ENCODE data around the gene LSAMP.

Gene LSAMP

DNA sequence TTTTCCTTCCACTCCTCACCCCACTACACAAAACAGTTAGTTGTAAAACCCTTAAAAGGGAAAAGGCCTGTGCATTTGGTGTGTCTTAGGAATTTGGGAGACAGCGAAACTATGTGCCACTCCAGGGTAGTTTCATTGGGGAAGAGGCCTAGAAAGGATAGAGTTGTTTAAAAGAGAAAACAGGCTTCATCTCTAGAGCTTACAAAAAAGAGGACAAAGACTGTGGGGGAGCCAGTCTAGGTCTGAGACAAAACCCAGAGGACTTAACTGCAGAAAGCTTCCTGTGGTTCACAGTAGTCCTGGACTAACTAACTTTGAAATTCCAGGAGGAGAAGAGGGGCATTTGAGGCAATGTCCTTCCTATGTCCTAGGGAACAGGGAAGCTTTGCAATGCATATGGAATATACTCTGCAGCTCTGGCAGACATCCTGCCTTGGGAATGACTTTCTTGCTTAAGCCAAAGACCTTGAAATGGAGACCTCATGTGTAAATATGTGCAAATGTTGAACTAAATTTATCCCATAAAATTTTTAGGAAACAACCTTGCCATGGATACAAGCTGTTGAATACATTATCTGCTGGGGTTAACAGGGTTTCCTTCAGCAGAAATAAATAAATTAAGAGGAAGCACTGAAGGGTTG is 159.4 kb downstream of the LSAMP start:
- no peak for DNase-seq

DNA sequence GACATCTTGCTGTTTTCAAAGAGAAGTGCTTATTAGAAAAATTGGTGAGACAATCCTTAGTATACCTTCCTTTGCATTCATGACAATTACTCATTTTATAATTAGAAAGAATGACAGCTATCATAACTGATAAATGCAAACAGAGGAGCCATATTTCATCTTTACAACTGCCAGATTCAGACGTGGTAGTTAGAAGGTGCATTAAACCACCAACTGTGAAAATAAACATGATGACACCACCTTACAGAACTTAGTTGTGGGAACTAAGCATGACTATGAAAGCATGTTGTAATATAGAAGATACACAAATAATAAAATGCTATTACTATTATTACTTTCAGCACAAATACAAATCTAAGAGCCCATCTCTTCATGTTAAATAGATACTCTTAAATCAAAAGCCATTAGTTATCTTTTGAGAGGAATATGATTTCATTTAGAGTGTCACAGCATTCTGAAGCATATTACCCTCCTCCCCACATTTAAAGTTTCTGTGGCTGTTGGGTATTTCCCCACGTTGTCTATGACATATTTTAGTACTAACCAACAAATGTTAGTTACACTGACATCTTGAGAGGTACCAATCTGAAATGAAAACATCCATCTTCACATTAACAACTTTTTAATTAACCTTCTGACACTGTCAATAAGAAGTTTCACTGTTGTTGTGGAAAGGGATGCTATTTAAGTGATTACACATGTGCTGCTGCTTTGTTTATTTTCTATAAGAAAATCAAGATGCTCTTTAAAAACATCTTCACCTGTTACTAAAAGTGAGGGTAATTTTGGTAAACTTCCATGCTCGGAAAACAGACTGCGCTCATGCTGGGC is 163.8 kb downstream of the LSAMP start:
- DNase-seq: peak; percentile 73

DNA sequence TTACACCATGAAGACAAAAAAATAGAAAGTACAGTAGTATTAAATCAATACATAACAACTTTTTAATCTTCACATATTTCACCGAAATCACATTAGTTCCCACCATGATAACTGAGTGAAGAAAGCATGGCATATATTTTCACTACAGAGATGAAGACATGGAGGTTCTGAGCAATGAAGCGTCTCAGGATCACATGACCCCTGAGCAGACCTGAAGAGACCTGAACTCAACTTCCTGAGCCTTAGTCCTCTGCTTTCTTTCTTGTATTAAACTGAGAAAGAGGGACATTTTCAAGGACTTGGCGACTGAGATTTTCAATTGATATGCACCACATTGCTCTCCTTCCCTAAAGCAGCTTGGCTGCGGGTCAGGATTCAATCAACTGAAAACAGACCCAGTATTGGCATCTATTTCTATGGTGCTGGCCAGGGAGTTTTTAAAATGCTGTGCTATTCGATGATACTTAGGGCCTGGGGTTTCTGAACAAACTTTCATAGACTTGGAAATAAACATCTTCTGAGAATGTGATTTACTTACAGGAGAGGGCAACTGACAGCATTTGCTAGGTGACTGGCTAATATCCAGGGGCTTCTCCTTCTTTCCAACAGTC is 165.1 kb downstream of the LSAMP start:
- no peak for DNase-seq

DNA sequence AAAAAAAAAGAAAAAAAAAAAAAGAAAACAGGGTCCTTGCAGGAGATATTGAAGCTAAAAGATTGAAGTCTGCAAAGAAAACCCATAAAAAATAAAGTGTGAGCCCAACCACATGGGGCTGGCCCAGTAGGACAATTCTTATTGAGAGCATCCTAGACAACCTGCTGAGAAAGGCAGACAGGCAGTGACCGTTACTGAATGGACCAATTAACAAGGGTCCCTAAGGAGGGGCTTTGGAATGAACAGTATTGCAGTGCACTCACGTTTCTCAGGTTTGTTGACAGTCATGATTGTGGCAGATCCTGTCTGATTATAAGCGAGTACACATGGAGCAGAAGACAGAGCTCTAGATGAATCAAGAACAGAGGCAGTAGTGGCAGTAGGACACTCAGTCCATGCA is 168.6 kb downstream of the LSAMP start:
- DNase-seq: peak; percentile 94

DNA sequence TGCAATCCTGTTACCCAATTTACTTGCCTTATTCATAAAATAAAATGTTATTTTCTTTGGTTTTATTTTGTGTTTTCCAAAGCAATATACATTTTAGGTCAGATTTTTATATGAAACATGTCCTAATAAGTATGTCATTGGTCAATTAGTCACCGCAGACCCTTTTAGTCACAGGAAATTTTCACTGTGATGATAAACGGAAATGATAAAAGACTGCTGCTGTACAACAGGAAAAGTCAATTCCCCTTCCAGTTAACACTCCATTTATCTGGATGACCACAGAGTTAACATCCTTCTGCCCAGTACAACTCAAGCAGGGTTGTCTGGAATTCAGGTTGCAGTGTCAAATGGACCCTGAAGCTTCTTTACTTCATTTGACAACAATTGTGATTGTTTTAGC is 175.2 kb downstream of the LSAMP start:
- DNase-seq: peak; percentile 53

DNA sequence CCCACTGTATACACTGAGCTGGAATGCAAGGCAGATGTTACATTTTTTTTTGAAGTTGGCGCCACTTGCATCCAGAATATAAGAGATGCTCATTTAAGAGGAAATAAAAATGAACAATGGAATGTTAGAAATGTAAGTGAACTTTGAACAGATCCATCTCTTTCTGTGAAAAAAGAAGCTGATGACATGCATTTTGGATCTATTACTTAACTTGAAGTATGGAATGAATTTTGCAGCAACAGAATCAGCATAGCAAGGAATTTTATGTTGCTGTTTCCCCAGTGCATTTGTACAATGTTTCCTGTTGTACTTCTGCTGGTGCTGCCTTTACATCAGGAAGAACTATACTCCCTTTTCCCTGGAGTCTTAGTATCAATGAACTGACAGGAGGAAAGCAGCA is 178.2 kb downstream of the LSAMP start:
- no peak for DNase-seq

DNA sequence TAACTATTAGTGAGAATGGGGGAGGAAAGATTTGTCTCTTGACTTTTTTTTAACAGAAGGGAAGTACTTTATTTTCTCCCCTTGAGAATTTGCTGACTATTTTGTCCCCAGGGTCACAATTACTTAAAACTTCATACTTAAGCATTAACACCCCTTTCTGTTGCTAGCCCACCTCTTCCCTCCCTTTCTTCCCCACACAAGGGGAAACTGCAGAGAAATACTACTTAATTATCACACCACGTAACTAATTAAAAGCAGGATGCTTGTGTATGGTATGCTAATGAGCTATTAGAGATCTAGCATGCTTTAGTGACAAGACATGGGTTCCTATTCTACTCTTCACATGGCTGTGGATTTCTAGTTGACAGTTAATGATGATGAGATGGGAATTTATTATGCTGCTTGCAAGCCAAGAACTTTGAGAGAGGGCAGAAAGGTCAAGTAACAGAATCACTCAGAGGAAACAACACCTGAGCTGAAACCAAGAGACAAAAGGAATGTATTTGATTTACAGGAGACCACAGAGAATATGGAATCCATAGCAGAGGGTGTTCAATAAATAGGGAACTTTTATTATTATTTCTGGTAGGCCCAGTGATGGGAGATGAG is 179.2 kb downstream of the LSAMP start:
- DNase-seq: peak; percentile 66

DNA sequence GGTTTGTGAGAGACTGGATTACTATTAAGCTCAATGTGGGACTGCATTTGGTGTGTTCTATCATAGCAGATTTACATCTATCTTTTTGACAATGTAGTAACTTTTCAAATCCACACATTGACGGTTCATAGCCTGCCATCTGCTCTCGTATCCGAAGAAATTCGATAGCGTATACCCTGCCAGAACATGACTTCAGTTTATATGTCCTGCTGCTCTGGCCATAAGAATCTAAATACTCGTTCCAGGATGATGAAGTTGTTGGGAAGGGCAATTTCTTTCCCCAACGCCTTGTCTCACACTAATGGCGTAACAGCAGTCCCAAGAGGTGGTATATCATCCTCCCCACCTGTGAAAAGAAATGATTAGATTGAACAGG is 180.0 kb downstream of the LSAMP start:
- peak; percentile 86 for DNase-seq

DNA sequence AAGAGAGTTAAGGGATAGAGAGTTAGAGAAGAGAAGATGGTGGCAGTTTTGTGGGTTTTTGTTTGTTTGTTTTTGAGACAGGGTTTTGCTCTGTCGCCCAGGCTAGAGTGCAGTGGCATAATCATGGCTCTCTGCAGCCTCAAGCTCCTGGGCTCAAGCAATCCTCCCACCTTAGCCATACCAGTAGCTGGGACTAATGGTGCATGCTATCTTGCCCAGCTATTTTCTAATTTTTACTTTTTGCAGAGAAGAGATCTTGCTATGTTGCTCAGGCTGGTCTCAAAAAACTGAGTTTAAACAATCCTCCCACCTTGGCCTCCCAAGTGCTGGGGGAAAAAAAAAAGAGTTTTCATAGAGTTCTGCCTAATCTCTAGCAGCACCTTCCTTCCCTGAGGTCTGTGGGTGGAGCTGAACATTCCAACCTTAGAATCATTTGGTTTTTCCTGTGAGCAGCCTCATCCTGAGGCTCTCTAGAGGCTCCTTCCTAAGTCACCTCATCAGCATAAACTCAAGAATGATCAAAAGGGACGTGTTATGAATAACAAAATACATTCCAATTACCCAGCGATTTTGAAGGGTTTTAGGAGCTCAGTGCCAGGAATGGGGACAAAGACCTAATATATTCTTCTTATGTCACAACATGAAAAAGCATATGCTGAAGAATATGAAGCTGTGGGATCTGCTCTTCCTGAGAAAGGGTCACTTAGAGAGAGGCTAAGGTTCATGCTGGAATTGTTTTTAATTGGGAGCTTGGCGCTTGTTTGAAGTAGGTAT is 180.6 kb downstream of the LSAMP start:
- DNase-seq: no peak

DNA sequence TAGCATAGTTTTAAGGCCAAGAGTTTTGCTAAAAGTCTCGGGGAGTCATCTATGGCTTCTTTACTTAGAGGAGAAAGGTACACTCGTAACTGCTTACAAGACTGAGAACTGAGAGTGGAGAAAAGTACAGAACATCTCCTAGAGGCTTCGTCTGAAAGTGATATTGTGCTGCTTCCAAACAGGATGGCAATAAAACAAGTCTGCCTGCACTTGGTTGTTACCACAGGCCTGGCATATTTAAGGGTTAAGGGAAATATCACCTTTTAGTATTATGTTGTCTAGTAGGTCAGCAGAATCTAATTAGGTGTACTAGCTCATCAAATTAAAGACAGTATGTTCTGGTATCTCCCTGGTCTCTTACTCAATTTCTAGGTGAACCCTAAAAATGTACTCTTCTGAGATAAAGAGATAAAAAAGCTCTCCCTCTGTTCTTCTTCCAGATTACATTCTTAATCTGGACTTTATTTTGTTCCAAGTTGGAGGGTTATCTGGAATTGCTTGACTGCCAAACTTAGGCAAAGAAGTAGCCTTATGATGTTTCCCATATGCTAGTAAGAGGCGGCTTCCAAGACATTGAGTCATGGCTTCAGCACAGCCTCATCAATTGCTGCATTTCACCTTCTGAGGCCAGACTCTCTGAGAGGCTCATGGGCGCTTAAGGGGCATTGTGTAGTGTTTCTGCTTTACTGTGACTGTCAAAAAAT is 181.3 kb downstream of the LSAMP start:
- no peak for DNase-seq

DNA sequence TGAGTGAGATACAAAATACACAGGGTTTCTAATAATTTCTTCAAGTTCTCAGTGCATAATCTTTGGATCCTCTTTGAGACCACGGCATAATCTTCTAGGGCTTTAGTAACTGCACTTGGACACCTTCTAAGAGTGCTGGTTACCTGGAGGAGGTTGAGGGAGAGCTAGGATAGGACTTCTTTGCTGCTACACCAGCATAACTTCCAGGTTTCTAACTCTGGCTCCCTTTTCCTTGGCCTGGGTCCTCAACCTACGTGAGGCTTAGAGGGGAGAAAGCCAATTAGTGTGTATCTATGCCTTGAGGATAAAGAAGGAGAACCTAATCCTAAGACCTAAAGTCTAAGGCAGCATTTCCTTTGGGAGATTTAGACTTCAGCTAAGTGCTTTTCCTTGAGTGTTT is 184.8 kb downstream of the LSAMP start:
- DNase-seq: no peak

DNA sequence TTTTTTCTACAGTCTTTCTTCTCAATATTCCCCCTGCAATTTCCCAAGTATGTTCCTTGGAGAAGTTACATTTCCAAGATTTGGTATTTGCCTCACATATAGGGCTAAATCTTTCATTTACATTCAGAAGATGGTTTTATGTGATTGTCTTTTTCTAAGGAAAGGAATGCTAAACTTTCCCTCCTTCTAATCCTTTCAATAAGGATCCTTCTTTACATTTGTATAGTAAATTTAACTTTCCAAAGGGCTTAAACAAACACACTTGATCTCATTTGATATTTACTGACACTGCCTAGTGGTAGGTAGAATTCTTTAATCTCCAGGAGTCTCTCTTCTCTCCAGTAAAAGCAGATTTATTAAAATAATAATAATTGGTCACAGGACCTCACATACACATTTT is 185.3 kb downstream of the LSAMP start:
- DNase-seq: no peak

DNA sequence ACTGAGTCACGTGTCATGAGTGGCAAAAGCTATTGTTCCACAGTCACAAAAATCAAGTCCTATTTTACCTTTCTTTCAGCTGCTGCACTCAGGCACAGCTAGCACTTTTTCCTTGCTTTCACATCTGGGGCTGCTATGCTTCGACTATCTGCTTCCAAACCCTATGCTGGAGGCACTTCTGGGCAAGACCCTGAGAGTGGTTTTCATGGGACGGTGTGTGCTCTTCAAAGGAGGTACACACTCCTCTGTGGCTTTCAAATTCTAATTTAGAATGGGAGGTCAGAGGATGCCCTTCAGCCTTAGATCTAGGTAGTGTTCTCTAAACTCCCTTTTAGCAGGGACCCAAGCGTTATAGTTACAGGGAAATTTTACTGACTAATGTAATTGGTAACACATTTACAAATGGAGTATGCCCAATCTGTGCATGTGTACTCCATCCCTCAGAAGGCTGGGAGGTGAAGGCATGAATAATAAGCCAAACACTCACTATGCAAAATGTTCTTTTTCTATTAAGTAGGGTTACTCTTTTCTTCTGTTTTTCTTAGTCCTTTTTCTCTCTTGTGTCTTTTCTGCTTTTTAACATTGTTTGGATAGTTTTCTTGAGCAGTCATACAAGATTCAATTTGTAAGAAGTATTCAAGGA is 188.3 kb downstream of the LSAMP start:
- peak; percentile 29 for DNase-seq

DNA sequence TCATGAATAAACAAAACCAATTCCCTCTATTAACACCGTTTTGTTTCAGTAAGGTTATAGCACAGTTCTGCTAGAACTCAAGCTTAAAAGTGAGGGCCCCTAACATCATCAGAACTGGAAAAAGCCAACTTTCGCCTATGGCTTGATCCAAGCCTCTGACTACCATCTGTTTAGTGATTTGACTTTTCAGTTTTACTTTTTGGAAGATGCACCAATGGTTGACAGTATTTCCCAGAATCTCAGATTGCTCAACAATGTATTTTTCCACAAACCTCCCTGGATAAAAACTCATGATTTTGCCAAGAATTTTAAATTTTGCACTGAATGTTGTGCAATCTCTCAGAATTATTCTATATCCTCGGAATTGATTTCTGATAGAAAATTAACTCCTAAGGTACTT is 190.7 kb downstream of the LSAMP start:
- no peak for DNase-seq

DNA sequence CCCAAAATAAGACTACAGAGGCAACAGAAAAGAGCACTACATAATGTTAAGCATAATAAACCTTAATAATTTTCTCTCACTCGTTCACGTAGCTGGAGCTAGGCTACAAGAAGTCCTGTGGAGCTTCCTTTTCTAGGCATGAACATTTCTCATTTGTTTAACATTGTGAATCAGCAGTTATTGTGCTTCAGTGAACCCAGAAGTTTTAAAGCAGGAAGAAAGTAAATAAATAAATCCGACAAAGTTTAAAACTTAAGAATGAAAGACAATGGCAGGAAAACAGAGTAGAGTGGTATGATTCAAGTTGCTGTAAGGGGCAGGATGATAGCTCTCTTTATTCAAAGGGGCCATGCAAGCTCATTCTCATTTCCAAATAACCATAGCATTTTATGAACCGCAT is 191.8 kb downstream of the LSAMP start:
- no peak for DNase-seq

DNA sequence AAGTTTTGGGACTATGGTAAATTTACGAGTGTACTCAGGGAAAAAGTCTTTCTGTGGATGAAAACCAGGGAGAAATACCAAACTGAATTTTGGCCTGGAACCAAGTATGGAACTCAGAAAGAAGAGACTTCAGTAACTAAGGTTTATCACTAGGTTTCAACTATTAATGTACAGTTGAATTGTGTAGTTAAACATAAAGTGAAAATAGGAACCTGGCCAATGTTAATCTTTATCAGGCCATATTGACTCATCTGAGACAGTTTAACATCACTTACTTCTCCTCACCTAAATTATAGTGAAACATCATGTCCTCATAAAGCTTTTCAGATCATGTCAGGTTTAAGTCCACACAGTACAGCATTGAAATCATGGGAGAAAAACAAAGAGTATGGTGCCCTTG is 197.7 kb downstream of the LSAMP start:
- no peak for DNase-seq

DNA sequence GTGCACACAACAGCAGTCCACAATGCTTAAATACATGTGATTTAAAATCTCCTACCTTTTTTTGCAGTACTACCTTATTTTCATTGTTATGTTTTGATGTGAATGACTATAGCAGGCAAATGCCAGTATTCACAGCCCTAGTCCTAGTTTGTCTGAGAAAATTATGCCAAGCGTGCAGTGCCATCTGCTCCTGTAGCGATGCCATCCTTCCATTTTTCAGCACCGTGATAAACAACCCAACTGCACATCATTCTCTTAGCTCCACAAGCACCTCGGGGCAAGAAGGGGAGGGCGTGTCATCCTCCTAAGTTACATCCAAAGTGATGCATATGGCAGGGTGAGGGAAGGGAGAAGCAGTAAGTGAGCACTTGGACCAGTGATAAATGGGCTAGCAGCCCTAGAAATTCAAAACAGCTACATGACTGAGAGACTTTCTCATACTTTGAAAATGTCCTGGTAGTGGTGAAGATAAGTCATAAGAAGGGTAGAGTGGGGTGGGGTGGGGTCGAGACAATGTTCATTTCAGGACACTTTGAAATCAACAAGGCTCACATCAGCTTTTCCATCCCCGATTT is 198.8 kb downstream of the LSAMP start:
- DNase-seq: peak; percentile 80

DNA sequence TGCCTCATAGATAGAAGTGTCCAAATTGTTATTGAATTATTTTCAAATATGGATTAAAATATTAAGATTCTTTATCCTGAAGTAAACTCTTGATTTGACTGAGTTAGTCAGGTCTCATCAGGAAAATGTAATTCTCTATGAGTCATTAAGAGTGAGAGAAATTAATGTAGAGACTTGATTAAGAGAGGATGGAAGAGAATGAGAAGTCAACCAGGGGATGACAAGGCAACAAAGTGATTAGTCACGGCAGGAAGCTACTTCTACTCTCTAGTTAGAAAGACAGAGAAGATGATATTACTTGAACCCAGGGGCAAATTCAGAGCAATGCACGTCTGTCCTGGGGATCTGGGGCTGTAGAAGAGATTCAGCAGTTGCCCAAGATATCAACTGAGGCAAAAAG is 202.5 kb downstream of the LSAMP start:
- DNase-seq: no peak

DNA sequence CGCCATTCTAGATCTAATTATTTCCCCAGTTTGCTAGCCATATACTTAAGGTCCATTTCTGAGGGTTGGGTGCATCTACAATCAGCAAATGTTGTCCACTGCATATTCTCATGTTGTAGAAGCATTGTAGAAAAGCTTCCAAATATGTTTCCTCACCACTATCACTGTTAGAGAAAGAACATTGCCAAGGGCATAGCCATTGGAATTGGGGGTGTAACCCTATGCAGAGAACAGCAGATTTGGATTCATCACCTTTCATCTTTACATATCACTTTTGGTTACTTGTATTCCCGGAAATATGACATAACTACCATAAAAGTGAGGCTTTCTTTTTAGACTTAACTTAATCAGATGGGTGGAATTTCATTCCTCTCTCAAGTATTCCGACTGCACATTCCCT is 203.6 kb downstream of the LSAMP start:
- no peak for DNase-seq

DNA sequence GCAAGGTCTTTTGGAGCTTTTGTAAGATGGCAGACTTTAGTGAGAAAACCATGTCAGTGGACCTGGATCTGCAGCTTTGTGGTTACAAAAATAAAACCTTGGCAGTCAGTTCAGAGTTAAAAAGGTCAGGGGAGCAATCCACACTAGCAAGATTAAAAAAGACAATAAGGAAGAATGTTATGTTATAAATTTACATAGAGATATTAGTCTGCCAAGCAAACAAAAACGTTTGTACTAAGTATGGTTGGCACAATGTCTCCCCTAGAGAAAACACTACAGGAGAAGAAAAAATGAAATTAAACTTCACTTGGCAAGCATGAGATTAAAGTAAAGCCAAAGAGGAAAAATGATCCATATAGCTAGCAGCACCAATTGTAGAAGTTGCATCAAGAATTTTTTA is 205.0 kb downstream of the LSAMP start:
- no peak for DNase-seq

DNA sequence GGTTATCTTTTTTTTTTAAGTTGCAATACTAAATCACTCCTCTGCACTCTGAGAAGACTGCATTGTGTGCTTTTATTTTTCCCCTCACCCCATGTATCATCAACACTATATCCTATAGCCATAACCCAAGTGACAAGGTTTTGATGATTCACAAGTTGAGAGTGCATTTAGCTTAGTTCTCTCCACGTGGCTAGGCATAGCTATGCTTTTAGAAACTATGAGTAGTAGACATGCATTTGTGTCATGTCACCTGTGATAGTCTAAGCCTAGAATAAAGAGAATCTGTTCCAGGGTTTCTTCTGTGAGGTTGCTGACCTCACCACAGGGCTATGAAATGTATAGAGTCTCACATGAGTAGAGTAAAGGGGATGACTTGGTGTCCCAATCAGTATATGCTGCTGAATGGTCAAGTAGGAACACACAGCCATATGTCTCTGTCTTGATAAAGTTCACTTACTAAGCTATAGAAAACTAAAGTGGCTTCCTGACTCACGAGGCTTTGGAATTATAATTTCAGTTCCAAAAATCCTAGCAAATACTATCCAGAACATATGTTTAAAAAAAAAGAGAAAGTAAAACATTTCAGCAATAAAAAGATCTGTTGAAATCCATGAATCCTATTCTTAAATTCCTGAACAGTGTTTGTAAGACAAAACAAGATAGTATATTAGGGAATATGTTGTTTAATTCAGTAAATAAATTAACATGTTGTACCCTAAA is 206.3 kb downstream of the LSAMP start:
- no peak for DNase-seq

Measured in NCI-H69 (cell line).